Esophagus squamous epithelium (tissue), 5 donors: ENCODE results near the gene HRH4. TPM values are rescaled to one million over a fixed set of nuclear protein-coding genes. Genes with fewer than 3 reads are reported as not detected.

Experiments
- DNase-seq: peaks from one replicate; lab custom pipeline; 2025; lab: John Stamatoyannopoulos, UW
- H3K27ac ChIP-seq, 4 donors: fragments of 200-600 bp; sonication (generic); one replicate each; pipeline ENCODE4 v1.5.1; 2016 to 2019; ENCODE audit warnings: mild to moderate bottlenecking in 1 of 4
- H3K27me3 ChIP-seq, 4 donors: fragments of 200-600 bp; sonication (generic); 1 replicate in 3 of 4; 2 replicates in 1 of 4; pipeline versions ENCODE4 v1.5.1 to v1.6.0; 2017 to 2021; ENCODE audit warnings: antibody characterized with exemption in 1 of 4
- H3K36me3 ChIP-seq, 3 donors: fragments of 200-600 bp; sonication (generic); one replicate each; pipeline ENCODE4 v1.5.1; 2016 to 2019
- H3K4me1 ChIP-seq, 3 donors: fragments of 200-600 bp; sonication (generic); one replicate each; pipeline ENCODE4 v1.5.1; 2017 to 2019
- H3K4me3 ChIP-seq, 4 donors: fragments of 200-600 bp; sonication (generic); 1 replicate in 3 of 4; 2 replicates in 1 of 4; pipeline ENCODE4 v1.5.1; 2016 to 2019; ENCODE audit warnings: mild to moderate bottlenecking in 2 of 4, moderate library complexity in 1 of 4
- H3K9me3 ChIP-seq, 3 donors: fragments of 200-600 bp; sonication (generic); one replicate each; pipeline ENCODE4 v1.5.1; 2016 to 2019
- CTCF ChIP-seq, 6 experiments: fragments of 450-650 bp in 4 of 6; fragments of 200-600 bp in 2 of 6; sonication (generic) in 2 of 6; IDR thresholded peaks; one replicate each; pipeline ENCODE4 v1.5.1; 2016 to 2019; ENCODE audit warnings: antibody characterized with exemption in 6 of 6, mild to moderate bottlenecking in 4 of 6, moderate library complexity in 4 of 6
- POLR2A ChIP-seq, 4 donors: fragments of 450-650 bp; IDR thresholded peaks; one replicate each; pipeline ENCODE4 v1.6.1; 2017; ENCODE audit warnings: antibody characterized with exemption in 4 of 4, mild to moderate bottlenecking in 4 of 4, moderate library complexity in 3 of 4
- WGBS, 2 donors: methylation state at CpG; one replicate each; pipeline ENCODE4 v1.1.5; 2018; 5-methylcytosine and 5-hydroxymethylcytosine counted together
- intact Hi-C: fragments of 100-400 bp; cut with DNase I; formaldehyde crosslinking; loops from one replicate; pipeline ENCODE4 v1.15.0; 2022
- total RNA-seq, 4 donors: library from RNA; depleted of rRNA; stranded (reverse); fragments of >200 nt; gene quantifications; one replicate each; pipeline ENCODE4 v1.1.0, GENCODE V29; 2016
- donor health status: DM: yes; HTN: yes; CAD: no.

Gene HRH4
- total RNA-seq, 4 donors from 2014 or later: 0.38 TPM; not detected in 3

GRCh38 chr18:24500217-24500616 lies 39.8 kb downstream of the HRH4 start:
- no peak for DNase-seq
- no peaks in the 10 kb centered on the region for H3K27me3 ChIP-seq
- H3K9me3 ChIP-seq: no peaks in the 10 kb centered on the region
- no peaks in the 10 kb centered on the region for H3K36me3 ChIP-seq
- no peak overlapping the region for H3K4me3 ChIP-seq
- peaks cover 0 to 9% (median 0%) of the 10 kb centered on the region in 3 donors for H3K4me1 ChIP-seq
- 76 to 83% methylated on average over 2 of the region's 2 CpGs for WGBS, 2 donors
- H3K27ac ChIP-seq: no peak overlapping the region
- intact Hi-C loops: no loop called here
- TF ChIP-seq POLR2A (IDR thresholded peaks at IDR 0.05): no peak
- no peak for TF ChIP-seq CTCF (IDR thresholded peaks at IDR 0.05)

GRCh38 chr18:24500766-24501165 lies 40.3 kb downstream of the HRH4 start:
- DNase-seq: no peak
- Histone ChIP-seq H3K9me3 (no peaks in the 10 kb centered on the region), H3K27ac (no peak overlapping the region), H3K36me3 (no peaks in the 10 kb centered on the region), H3K4me1 (peaks cover 0 to 9% (median 0%) of the 10 kb centered on the region in 3 donors), H3K27me3 (no peaks in the 10 kb centered on the region), H3K4me3 (no peak overlapping the region)
- WGBS, 2 donors: 80 to 81% methylated on average over 6 of the region's 6 CpGs
- intact Hi-C loops: no loop called here
- no peak for TF ChIP-seq CTCF (IDR thresholded peaks at IDR 0.05)
- TF ChIP-seq POLR2A (IDR thresholded peaks at IDR 0.05): no peak

DNA sequence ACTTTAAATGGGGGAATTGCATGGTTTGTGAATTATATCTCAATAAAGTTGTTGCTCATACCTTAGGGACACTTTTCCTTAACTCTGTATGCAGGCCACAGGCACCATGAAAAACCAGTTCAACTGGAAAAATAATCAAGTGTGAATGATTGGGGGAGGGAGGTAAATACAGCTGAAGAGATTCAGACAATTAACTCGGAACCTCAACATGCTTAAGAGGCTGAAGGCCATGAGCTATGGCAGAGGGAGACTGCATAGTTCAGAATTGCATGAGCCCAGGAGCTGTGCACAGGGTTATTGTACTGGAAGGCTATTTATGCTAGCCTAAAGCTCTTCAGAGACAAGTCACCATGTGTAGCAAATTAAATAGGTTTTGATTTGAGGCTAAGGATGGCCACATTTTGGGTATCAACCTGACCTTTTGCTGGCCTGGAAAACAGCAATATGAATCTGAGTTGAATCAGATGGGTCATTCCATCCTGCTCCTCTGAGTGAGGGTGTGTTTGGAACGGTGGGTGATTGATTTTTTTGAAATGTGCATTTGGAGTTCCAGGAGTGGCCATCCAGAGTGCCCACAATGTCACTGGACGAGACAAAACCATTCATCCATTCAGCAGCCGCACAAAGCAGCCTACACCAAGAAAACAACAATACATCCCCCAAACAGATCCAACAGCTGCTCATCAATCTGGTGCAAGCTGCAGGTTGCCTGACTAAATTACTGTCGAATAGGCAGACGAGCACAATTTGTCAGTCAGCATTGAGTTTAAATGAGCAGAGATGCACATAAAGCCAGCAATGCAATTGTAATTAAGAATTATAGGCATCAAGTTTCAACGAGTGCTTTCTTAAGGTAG lies 42.5 kb downstream of the HRH4 start:
- no peaks in the 10 kb centered on the region for H3K9me3 ChIP-seq
- WGBS, 2 donors: 73 to 74% methylated on average over 7 of the region's 7 CpGs
- H3K4me3 ChIP-seq: no peak overlapping the region
- H3K27me3 ChIP-seq: no peaks in the 10 kb centered on the region
- intact Hi-C loops: no loop called here
- H3K27ac ChIP-seq: no peak overlapping the region
- H3K4me1 ChIP-seq: peaks cover 0 to 9% (median 0%) of the 10 kb centered on the region in 3 donors
- TF ChIP-seq POLR2A (IDR thresholded peaks at IDR 0.05): no peak
- TF ChIP-seq CTCF (IDR thresholded peaks at IDR 0.05): no peak
- DNase-seq: no peak
- no peaks in the 10 kb centered on the region for H3K36me3 ChIP-seq

DNA sequence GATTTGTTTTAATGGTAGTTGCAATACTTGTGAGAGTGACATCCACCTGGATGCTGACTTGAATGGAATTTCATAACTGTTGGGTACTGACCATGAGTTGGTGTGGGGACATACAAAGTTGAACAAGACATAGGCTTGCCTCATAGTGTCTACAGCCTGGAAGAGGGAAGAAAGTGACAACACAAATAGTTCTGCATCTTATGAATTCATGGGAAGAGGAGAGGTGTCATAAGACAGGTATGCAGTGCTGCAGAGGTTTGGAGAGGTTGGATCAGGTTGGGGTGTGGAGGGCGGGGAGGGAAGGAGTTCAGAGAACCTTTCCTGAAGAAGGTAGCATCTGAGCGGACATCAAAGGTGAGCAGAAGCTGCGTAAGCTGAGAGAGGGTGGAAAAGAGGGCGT lies 44.0 kb downstream of the HRH4 start:
- 80 to 89% methylated on average over 4 of the region's 4 CpGs for WGBS, 2 donors
- intact Hi-C loops: no loop called here
- Histone ChIP-seq H3K27ac (no peak overlapping the region), H3K27me3 (no peaks in the 10 kb centered on the region), H3K36me3 (no peaks in the 10 kb centered on the region), H3K9me3 (no peaks in the 10 kb centered on the region), H3K4me3 (no peak overlapping the region), H3K4me1 (peaks cover 0 to 9% (median 0%) of the 10 kb centered on the region in 3 donors)
- no peak for DNase-seq
- TF ChIP-seq CTCF (IDR thresholded peaks at IDR 0.05): no peak
- no peak for TF ChIP-seq POLR2A (IDR thresholded peaks at IDR 0.05)

DNA sequence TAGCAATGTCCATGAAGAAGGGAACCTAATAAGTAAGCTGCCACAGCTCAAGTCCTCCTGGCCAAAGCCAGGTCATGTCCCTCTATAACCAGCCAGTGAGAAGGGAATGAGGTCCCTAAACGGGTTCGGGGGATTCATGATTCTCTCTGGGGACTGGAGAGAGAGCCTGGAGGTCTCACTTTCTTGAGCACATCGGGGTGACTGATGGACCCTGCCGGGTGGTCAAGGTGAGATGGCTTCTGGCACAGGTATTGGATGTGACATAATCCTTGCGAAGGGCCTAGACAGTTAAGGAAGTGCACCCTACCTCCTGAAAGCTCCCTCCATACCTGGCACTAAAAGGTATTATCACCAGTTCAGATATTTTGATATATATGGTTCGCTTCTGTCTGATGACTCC lies 45.7 kb downstream of the HRH4 start:
- Histone ChIP-seq H3K9me3 (no peaks in the 10 kb centered on the region), H3K27ac (no peak overlapping the region), H3K36me3 (no peaks in the 10 kb centered on the region), H3K4me3 (no peak overlapping the region), H3K27me3 (no peaks in the 10 kb centered on the region), H3K4me1 (peaks cover 0 to 9% (median 0%) of the 10 kb centered on the region in 3 donors)
- no peak for DNase-seq
- TF ChIP-seq CTCF (IDR thresholded peaks at IDR 0.05) (no peak), POLR2A (IDR thresholded peaks at IDR 0.05) (no peak)
- WGBS, 2 donors: 93 to 95% methylated on average over 6 of the region's 6 CpGs
- intact Hi-C loops: no loop called here
